GM23338 (cell line): ENCODE data around the gene MKNK2. TPM values are rescaled to one million over a fixed set of nuclear protein-coding genes. Genes with fewer than 3 reads are reported as not detected.

Source experiments
- ATAC-seq: fragments of 200-7000 bp; cut with Tn5 transposase; 3 replicates; pipeline ENCODE4 v1.9.1; 2020
- DNase-seq: peaks from one replicate; pipeline ENCODE4 v3.0.0-alpha.2; 2015; ENCODE audit warnings: low spot score
- H2AFZ ChIP-seq: fragments of 200-600 bp; sonication (generic); 2 replicates; pipeline ENCODE4 v1.8.0; 2016; ENCODE audit warnings: antibody characterized with exemption, mild to moderate bottlenecking, moderate library complexity
- H3F3A ChIP-seq: fragments of 200-600 bp; sonication (generic); replicated peaks from 2 replicates; pipeline ENCODE4 v1.8.0; 2017; ENCODE audit warnings: antibody characterized with exemption, mixed run types, low read depth
- H3K27ac ChIP-seq: fragments of 200-600 bp; sonication (generic); 2 replicates; pipeline ENCODE4 v1.6.1; 2016; ENCODE audit warnings: low read depth
- H3K27me3 ChIP-seq: fragments of 200-600 bp; sonication (generic); 2 replicates; pipeline ENCODE4 v1.8.0; 2016; ENCODE audit warnings: mild to moderate bottlenecking, mixed run types, moderate library complexity; ENCODE audit not compliant: insufficient read depth
- H3K36me3 ChIP-seq: fragments of 200-600 bp; sonication (generic); 2 replicates; pipeline ENCODE4 v1.8.0; 2016; ENCODE audit warnings: mild to moderate bottlenecking; ENCODE audit not compliant: insufficient read depth
- H3K4me1 ChIP-seq: fragments of 200-600 bp; sonication (generic); 2 replicates; pipeline ENCODE4 v1.8.0; 2016; ENCODE audit warnings: mild to moderate bottlenecking, moderate library complexity; ENCODE audit not compliant: insufficient read depth
- H3K4me2 ChIP-seq: fragments of 200-600 bp; sonication (generic); 2 replicates; pipeline ENCODE4 v1.7.1; 2017; ENCODE audit warnings: mixed run types
- H3K4me3 ChIP-seq: fragments of 200-600 bp; sonication (generic); 2 replicates; pipeline ENCODE4 v1.6.1; 2016; ENCODE audit warnings: mixed run types
- H3K79me2 ChIP-seq: fragments of 200-600 bp; sonication (generic); replicated peaks from 2 replicates; pipeline ENCODE4 v1.8.0; 2017; ENCODE audit warnings: mild to moderate bottlenecking; ENCODE audit not compliant: insufficient read depth
- H3K9me2 ChIP-seq: fragments of 200-600 bp; sonication (generic); 2 replicates; pipeline ENCODE4 v1.8.0; 2017; ENCODE audit not compliant: insufficient read depth
- H4K20me1 ChIP-seq: fragments of 200-600 bp; sonication (generic); replicated peaks from 2 replicates; pipeline ENCODE4 v1.8.0; 2017; ENCODE audit warnings: mild to moderate bottlenecking; ENCODE audit not compliant: insufficient read depth
- H3K27ac Mint-ChIP-seq: 2 replicates; pipeline ENCODE4 v1.8.0; 2020; ENCODE audit warnings: inconsistent platforms, mild to moderate bottlenecking, moderate library complexity, mixed read lengths
- H3K27me3 Mint-ChIP-seq: 3 replicates; pipeline ENCODE4 v1.8.0; 2022; ENCODE audit warnings: low read depth, mild to moderate bottlenecking, moderate library complexity, mixed read lengths, inconsistent platforms; ENCODE audit not compliant: insufficient read depth, poor library complexity
- H3K36me3 Mint-ChIP-seq: 3 replicates; pipeline ENCODE4 v1.8.0; 2021; ENCODE audit warnings: low read depth, mild to moderate bottlenecking, inconsistent platforms, moderate library complexity, mixed read lengths
- H3K4me1 Mint-ChIP-seq: 3 replicates; pipeline ENCODE4 v1.8.0; 2020; ENCODE audit warnings: mild to moderate bottlenecking, inconsistent platforms, mixed read lengths
- H3K4me3 Mint-ChIP-seq: 3 replicates; pipeline ENCODE4 v1.8.0; 2021; ENCODE audit warnings: moderate library complexity, mild to moderate bottlenecking, inconsistent platforms, mixed read lengths
- H3K9me3 Mint-ChIP-seq: 3 replicates; pipeline ENCODE4 v1.8.0; 2020; ENCODE audit warnings: moderate library complexity, mild to moderate bottlenecking, inconsistent platforms, mixed read lengths
- CREB1 ChIP-seq: fragments of 250-450 bp; sonication (Bioruptor Pico); IDR thresholded peaks from 2 replicates; pipeline ENCODE4 v1.5.0; 2020; ENCODE audit warnings: low read depth, mild to moderate bottlenecking, moderate library complexity
- ETS1 ChIP-seq: IDR thresholded peaks from 2 replicates; pipeline ENCODE4 v1.6.1; 2016; ENCODE audit warnings: antibody characterized with exemption
- EZH2 ChIP-seq: fragments of 200-600 bp; sonication (generic); IDR thresholded peaks from one replicate; pipeline ENCODE4 v1.8.0; 2017; ENCODE audit warnings: antibody characterized with exemption, mild to moderate bottlenecking, low read depth; ENCODE audit not compliant: unreplicated experiment
- EZH2phosphoT487 ChIP-seq: fragments of 200-600 bp; sonication (generic); IDR thresholded peaks from one replicate; pipeline ENCODE4 v1.8.1; 2018; ENCODE audit warnings: antibody characterized with exemption; ENCODE audit not compliant: unreplicated experiment
- JUNB ChIP-seq: IDR thresholded peaks from one replicate; pipeline ENCODE4 v1.6.1; 2016; ENCODE audit warnings: antibody characterized with exemption; ENCODE audit not compliant: unreplicated experiment
- POLR2AphosphoS5 ChIP-seq: IDR thresholded peaks from 2 replicates; pipeline ENCODE4 v1.6.1; 2016; ENCODE audit warnings: antibody characterized with exemption, low read depth
- STAT1 ChIP-seq: IDR thresholded peaks from one replicate; pipeline ENCODE4 v1.6.1; 2016; ENCODE audit warnings: antibody characterized with exemption; ENCODE audit not compliant: unreplicated experiment
- ZNF331 ChIP-seq: fragments of 250-450 bp; sonication (Bioruptor Pico); IDR thresholded peaks from 2 replicates; pipeline ENCODE4 v1.5.0; 2020; ENCODE audit warnings: low read depth, mild to moderate bottlenecking, moderate library complexity
- polyA plus RNA-seq: library from polyadenylated mRNA; unstranded; fragments of >200 nt; fragmentation: Nextera tagmentation; extraction: Ambion mirVana; gene quantifications from 2 replicates; pipeline ENCODE4 v1.2.1, GENCODE V29; 2016
- total RNA-seq: library from RNA; depleted of rRNA; stranded (reverse); fragments of >200 nt; shearing (Covaris generic); gene quantifications from 2 replicates; pipeline ENCODE4 v1.2.3, GENCODE V29; 2014
- TF ChIP-seq, protein P1 (sequence below): IDR thresholded peaks from one replicate; pipeline ENCODE4 v1.6.1; 2018; ENCODE audit warnings: antibody characterized with exemption; ENCODE audit not compliant: unreplicated experiment
- TF ChIP-seq, protein P2 (sequence below), 2 experiments: fragments of 200-600 bp in 1 of 2; sonication (generic) in 1 of 2; conservative IDR thresholded peaks; 2 replicates each; pipeline versions ENCODE4 v1.5.1 to v1.6.1; 2016 to 2017; ENCODE audit warnings: antibody characterized with exemption in 2 of 2, low read depth in 2 of 2, mild to moderate bottlenecking in 2 of 2, moderate library complexity in 1 of 2

The MKNK2 gene
- total and polyA plus RNA-seq, 2 experiments from 2014 or later: 71.0 to 159 TPM

DNA sequence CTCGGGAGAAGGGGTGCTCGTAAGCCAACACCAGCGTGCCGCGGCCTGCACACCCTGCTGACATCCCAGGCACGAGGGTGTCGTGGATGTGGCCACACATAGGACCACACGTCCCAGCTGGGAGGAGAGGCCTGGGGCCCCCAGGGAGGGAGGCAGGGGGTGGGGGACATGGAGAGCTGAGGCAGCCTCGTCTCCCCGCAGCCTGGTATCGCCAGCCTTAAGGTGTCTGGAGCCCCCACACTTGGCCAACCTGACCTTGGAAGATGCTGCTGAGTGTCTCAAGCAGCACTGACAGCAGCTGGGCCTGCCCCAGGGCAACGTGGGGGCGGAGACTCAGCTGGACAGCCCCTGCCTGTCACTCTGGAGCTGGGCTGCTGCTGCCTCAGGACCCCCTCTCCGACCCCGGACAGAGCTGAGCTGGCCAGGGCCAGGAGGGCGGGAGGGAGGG is 48.0 kb upstream of the MKNK2 start:
- Histone ChIP-seq H3F3A (peaks cover 16% of the 10 kb centered on the region; the same call in 1 of the 2 replicates), H3K79me2 (no peaks in the 10 kb centered on the region), H2AFZ (no peak overlapping the region), H3K4me1 (no peaks in the 10 kb centered on the region; the same call in 1 of the 2 replicates), H3K36me3 (0 out of 2 replicates have a peak, but pooled peaks cover 5% of the 10 kb centered on the region), H3K9me2 (no peaks in the 10 kb centered on the region), H4K20me1 (no peaks in the 10 kb centered on the region; the same call in none of the 2 replicates), H3K4me3 (no peak overlapping the region), H3K27ac (no peak overlapping the region), H3K27me3 (no peaks in the 10 kb centered on the region), H3K4me2 (no peak overlapping the region)
- Mint-ChIP-seq H3K27me3 (peaks cover 10% of the 10 kb centered on the region), H3K9me3 (0 out of 3 replicates have a peak, but pooled peaks cover under 1% of the 10 kb centered on the region), H3K27ac (no peak overlapping the region), H3K4me1 (peaks cover 4% of the 10 kb centered on the region; the same call in 1 of the 3 replicates), H3K4me3 (no peak overlapping the region), H3K36me3 (peaks cover 27% of the 10 kb centered on the region)
- DNase-seq (no peak), ATAC-seq (no peak)
- TF ChIP-seq STAT1 (no peak), POLR2AphosphoS5 (peak; percentile 25; the same call in 1 of the 2 replicates), JUNB (no peak)

GRCh38 chr19:2097886-2098327 is 46.9 kb upstream of the MKNK2 start:
- H3K4me3 Mint-ChIP-seq: peak overlapping the region; percentile 34; the same call in 1 of the 3 replicates
- no peak overlapping the region for H3K27ac Mint-ChIP-seq
- peaks cover 20% of the 10 kb centered on the region for H3K36me3 Mint-ChIP-seq
- H3K27ac ChIP-seq: no peak overlapping the region
- ATAC-seq (peak; percentile 0; the same call in 1 of the 3 replicates), DNase-seq (peak; percentile 48)
- no peaks in the 10 kb centered on the region for H3K9me2 ChIP-seq
- H3K4me3 ChIP-seq: no peak overlapping the region
- H2AFZ ChIP-seq: no peak overlapping the region
- H3K4me2 ChIP-seq: no peak overlapping the region; the same call in 1 of the 2 replicates
- H3K27me3 ChIP-seq: no peaks in the 10 kb centered on the region
- peaks cover 9% of the 10 kb centered on the region for H3K27me3 Mint-ChIP-seq
- 0 out of 2 replicates have a peak, but pooled peaks cover 3% of the 10 kb centered on the region for H3K36me3 ChIP-seq
- H3K4me1 Mint-ChIP-seq: peaks cover 4% of the 10 kb centered on the region; the same call in 1 of the 3 replicates
- no peaks in the 10 kb centered on the region for H3K79me2 ChIP-seq
- peaks cover 16% of the 10 kb centered on the region; the same call in 1 of the 2 replicates for H3F3A ChIP-seq
- H3K4me1 ChIP-seq: no peaks in the 10 kb centered on the region; the same call in 1 of the 2 replicates
- H3K9me3 Mint-ChIP-seq: no peaks in the 10 kb centered on the region
- H4K20me1 ChIP-seq: no peaks in the 10 kb centered on the region; the same call in none of the 2 replicates
- no peak for TF ChIP-seq EZH2
- TF ChIP-seq STAT1: no peak
- no peak for TF ChIP-seq ZNF331 (CRISPR knock-in tag)
- TF ChIP-seq, protein P1, sequence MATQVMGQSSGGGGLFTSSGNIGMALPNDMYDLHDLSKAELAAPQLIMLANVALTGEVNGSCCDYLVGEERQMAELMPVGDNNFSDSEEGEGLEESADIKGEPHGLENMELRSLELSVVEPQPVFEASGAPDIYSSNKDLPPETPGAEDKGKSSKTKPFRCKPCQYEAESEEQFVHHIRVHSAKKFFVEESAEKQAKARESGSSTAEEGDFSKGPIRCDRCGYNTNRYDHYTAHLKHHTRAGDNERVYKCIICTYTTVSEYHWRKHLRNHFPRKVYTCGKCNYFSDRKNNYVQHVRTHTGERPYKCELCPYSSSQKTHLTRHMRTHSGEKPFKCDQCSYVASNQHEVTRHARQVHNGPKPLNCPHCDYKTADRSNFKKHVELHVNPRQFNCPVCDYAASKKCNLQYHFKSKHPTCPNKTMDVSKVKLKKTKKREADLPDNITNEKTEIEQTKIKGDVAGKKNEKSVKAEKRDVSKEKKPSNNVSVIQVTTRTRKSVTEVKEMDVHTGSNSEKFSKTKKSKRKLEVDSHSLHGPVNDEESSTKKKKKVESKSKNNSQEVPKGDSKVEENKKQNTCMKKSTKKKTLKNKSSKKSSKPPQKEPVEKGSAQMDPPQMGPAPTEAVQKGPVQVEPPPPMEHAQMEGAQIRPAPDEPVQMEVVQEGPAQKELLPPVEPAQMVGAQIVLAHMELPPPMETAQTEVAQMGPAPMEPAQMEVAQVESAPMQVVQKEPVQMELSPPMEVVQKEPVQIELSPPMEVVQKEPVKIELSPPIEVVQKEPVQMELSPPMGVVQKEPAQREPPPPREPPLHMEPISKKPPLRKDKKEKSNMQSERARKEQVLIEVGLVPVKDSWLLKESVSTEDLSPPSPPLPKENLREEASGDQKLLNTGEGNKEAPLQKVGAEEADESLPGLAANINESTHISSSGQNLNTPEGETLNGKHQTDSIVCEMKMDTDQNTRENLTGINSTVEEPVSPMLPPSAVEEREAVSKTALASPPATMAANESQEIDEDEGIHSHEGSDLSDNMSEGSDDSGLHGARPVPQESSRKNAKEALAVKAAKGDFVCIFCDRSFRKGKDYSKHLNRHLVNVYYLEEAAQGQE: no peak
- no peak for TF ChIP-seq POLR2AphosphoS5
- TF ChIP-seq JUNB: no peak
- no peak for TF ChIP-seq ETS1
- no peak for TF ChIP-seq CREB1 (CRISPR knock-in tag)
- TF ChIP-seq, protein P2, sequence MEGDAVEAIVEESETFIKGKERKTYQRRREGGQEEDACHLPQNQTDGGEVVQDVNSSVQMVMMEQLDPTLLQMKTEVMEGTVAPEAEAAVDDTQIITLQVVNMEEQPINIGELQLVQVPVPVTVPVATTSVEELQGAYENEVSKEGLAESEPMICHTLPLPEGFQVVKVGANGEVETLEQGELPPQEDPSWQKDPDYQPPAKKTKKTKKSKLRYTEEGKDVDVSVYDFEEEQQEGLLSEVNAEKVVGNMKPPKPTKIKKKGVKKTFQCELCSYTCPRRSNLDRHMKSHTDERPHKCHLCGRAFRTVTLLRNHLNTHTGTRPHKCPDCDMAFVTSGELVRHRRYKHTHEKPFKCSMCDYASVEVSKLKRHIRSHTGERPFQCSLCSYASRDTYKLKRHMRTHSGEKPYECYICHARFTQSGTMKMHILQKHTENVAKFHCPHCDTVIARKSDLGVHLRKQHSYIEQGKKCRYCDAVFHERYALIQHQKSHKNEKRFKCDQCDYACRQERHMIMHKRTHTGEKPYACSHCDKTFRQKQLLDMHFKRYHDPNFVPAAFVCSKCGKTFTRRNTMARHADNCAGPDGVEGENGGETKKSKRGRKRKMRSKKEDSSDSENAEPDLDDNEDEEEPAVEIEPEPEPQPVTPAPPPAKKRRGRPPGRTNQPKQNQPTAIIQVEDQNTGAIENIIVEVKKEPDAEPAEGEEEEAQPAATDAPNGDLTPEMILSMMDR (conservative IDR thresholded peaks at IDR 0.05; ENCODE audit: low read depth in 2 of 2): no peak
- no peak for TF ChIP-seq EZH2phosphoT487
